Activated CD4-positive, alpha-beta T cell treated with anti-CD3 and anti-CD28 coated beads for 48 hours (primary cell): Measurements from ENCODE around the gene SOX13.
"Not testable (repeated sequence)": the region's sequence is repeated elsewhere in the genome, so short reads cannot be mapped to it uniquely, and the experiment has no call there.

Experiments used
- DNase-seq: peaks from one replicate; pipeline ENCODE4 v3.0.0-alpha.2; 2020

The SOX13 gene

GRCh38 chr1:204087893-204088528 lies 15.1 kb downstream of the SOX13 start:
- no peak for DNase-seq

GRCh38 chr1:204088596-204088995 lies 15.7 kb downstream of the SOX13 start:
- DNase-seq = no peak

- DNase-seq = no peak
Measured at GRCh38 chr1:204089044-204089751, 16.3 kb downstream of the SOX13 start.

GRCh38 chr1:204090132-204090531 lies 17.2 kb downstream of the SOX13 start:
- not testable (repeated sequence) for DNase-seq

- no peak for DNase-seq
Measured at GRCh38 chr1:204091066-204091465, 18.2 kb downstream of the SOX13 start.

- DNase-seq = no peak
Measured at GRCh38 chr1:204091787-204092312, 18.9 kb downstream of the SOX13 start.

GRCh38 chr1:204092632-204093420 lies 19.9 kb downstream of the SOX13 start:
- no peak for DNase-seq

- no peak for DNase-seq
Measured at GRCh38 chr1:204093421-204093717, 20.5 kb downstream of the SOX13 start.

- DNase-seq = no peak
Measured at GRCh38 chr1:204093781-204094180, 20.9 kb downstream of the SOX13 start.

GRCh38 chr1:204094313-204094729 lies 21.4 kb downstream of the SOX13 start:
- DNase-seq = no peak

- DNase-seq = no peak
Measured at GRCh38 chr1:204094856-204095634, 22.1 kb downstream of the SOX13 start.

- DNase-seq = no peak
Measured at GRCh38 chr1:204096931-204097330, 24.0 kb downstream of the SOX13 start.

GRCh38 chr1:204098683-204099082 lies 25.8 kb downstream of the SOX13 start:
- no peak for DNase-seq

- not testable (repeated sequence) for DNase-seq
Measured at GRCh38 chr1:204099754-204100153, 26.8 kb downstream of the SOX13 start.

- peak; percentile 24 for DNase-seq
Measured at GRCh38 chr1:204102029-204102611, 29.2 kb downstream of the SOX13 start.

- no peak for DNase-seq
Measured at GRCh38 chr1:204102739-204103430, 30.0 kb downstream of the SOX13 start.

GRCh38 chr1:204103431-204103741 lies 30.5 kb downstream of the SOX13 start:
- DNase-seq = no peak

GRCh38 chr1:204104331-204105130 lies 31.6 kb downstream of the SOX13 start:
- DNase-seq = peak; percentile 21

GRCh38 chr1:204105131-204105515 lies 32.2 kb downstream of the SOX13 start:
- DNase-seq = no peak

GRCh38 chr1:204106825-204107224 lies 33.9 kb downstream of the SOX13 start:
- DNase-seq = no peak

GRCh38 chr1:204107892-204108291 lies 35.0 kb downstream of the SOX13 start:
- DNase-seq = no peak
